ENCODE measurements around the gene ATG5.

- TF ChIP-seq CTCF (IDR thresholded peaks at IDR 0.05; ENCODE audit: poor library complexity), result no peak
- no peak for TF ChIP-seq EZH2phosphoT487 (IDR thresholded peaks at IDR 0.05; ENCODE audit: low read depth, severe bottlenecking, unreplicated experiment)
- TF ChIP-seq EZH2 (IDR thresholded peaks at IDR 0.05; ENCODE audit: borderline replicate concordance), result no peak
Measured at GRCh38 chr6:106250953-106251352, 74.6 kb downstream of the ATG5 start.
